Subcutaneous adipose tissue (tissue), 4 donors: ENCODE results near the gene RASGRP1. TPM values are rescaled to one million over a fixed set of nuclear protein-coding genes. Genes with fewer than 3 reads are reported as not detected.

Source experiments
- CTCF ChIP-seq: fragments of 450-650 bp; IDR thresholded peaks from one replicate; pipeline ENCODE4 v1.5.1; 2016; ENCODE audit warnings: low read depth, mild to moderate bottlenecking, control low read depth, antibody characterized with exemption, moderate library complexity
- total RNA-seq, 4 donors: library from RNA; depleted of rRNA; stranded (reverse); fragments of >200 nt; gene quantifications; one replicate each; pipeline ENCODE4 v1.1.0, GENCODE V29; 2016

The RASGRP1 gene
- total RNA-seq = 1 to 10 TPM in 3 of 4 donors, under 1 TPM in 1; 0.94 to 2.9 (median 1.8) TPM

- TF ChIP-seq CTCF = no peak
These were observed at the start of gene RASGRP1 for GRCh38 chr15:38564557-38565286. Gene RASGRP1, minus strand, starts transcription at chr15:38564814. Its CDS starts 186 bp downstream, at chr15:38564628.

- no peak for TF ChIP-seq CTCF
These were observed 48.5 kb upstream of the RASGRP1 start for GRCh38 chr15:38613085-38613484.

GRCh38 chr15:38612159-38612863 is 47.7 kb upstream of the RASGRP1 start:
- TF ChIP-seq CTCF = no peak

GRCh38 chr15:38611228-38611627 is 46.6 kb upstream of the RASGRP1 start:
- TF ChIP-seq CTCF = no peak

- no peak for TF ChIP-seq CTCF
These were observed 46.1 kb upstream of the RASGRP1 start for GRCh38 chr15:38610748-38611147.

- no peak for TF ChIP-seq CTCF
These were observed 44.6 kb upstream of the RASGRP1 start for GRCh38 chr15:38609097-38609738.

GRCh38 chr15:38608682-38609081 is 44.1 kb upstream of the RASGRP1 start:
- no peak for TF ChIP-seq CTCF
